SK-N-SH (cell line): ENCODE measurements around the gene TSPAN7. TPM values are rescaled to one million over a fixed set of nuclear protein-coding genes. Genes with fewer than 3 reads are reported as not detected.

ENCODE experiments used
- CTCF ChIA-PET: fragments of 300-600, 350-600 bp; formaldehyde crosslinking; extraction: SDS; loops from one replicate; lab custom pipeline; 2021; lab: Yijun Ruan, JAX
- POLR2A ChIA-PET: fragments of 350-600 bp; sonication (Branson Sonifier 250); formaldehyde crosslinking; extraction: SDS; loops from one replicate; lab custom pipeline; 2020; ENCODE audit warnings: antibody characterized with exemption, inconsistent platforms; lab: Yijun Ruan, JAX
- DNase-seq: peaks from one replicate; pipeline ENCODE4 v3.0.0; 2012
- H2AFZ ChIP-seq: fragments of 200-600 bp; sonication (generic); 2 replicates; pipeline ENCODE4 v1.8.1; 2016; ENCODE audit warnings: antibody characterized with exemption, mild to moderate bottlenecking, low read depth
- H3F3A ChIP-seq: fragments of 200-600 bp; sonication (generic); replicated peaks from 2 replicates; pipeline ENCODE3; 2016; ENCODE audit warnings: antibody characterized with exemption, mild to moderate bottlenecking; ENCODE audit not compliant: insufficient read depth
- H3K27ac ChIP-seq, 2 experiments: fragments of 200-500 bp in 1 of 2; fragments of 200-600 bp in 1 of 2; sonication (Bioruptor generic) in 1 of 2; sonication (generic), shearing (Covaris generic) in 1 of 2; 2 replicates each; pipeline versions ENCODE4 v1.5.1 to v1.6.1; 2014 to 2016; ENCODE audit warnings: low read depth in 2 of 2, inconsistent platforms in 1 of 2, low read length in 1 of 2, mild to moderate bottlenecking in 1 of 2, mixed read lengths in 1 of 2
- H3K27me3 ChIP-seq: fragments of 200-600 bp; sonication (generic), shearing (Covaris generic); 2 replicates; pipeline ENCODE4 v1.6.1; 2016; ENCODE audit warnings: mixed run types; ENCODE audit not compliant: insufficient read depth
- H3K36me3 ChIP-seq, 2 experiments: fragments of 200-500 bp in 1 of 2; fragments of 200-600 bp in 1 of 2; sonication (Bioruptor generic) in 1 of 2; sonication (generic) in 1 of 2; replicated peaks in 1 of 2; 2 replicates each; pipeline versions ENCODE3 to v1.5.1; 2014 to 2016; ENCODE audit warnings: low read length in 1 of 2, mild to moderate bottlenecking in 1 of 2; ENCODE audit not compliant: insufficient read depth in 2 of 2, control insufficient read depth in 1 of 2
- H3K4me1 ChIP-seq, 2 experiments: fragments of 200-500 bp in 1 of 2; fragments of 200-600 bp in 1 of 2; sonication (Bioruptor generic) in 1 of 2; sonication (generic), shearing (Covaris generic) in 1 of 2; 2 replicates each; pipeline versions ENCODE4 v1.5.1 to v1.6.1; 2014 to 2016; ENCODE audit warnings: low read depth in 1 of 2, low read length in 1 of 2, mixed run types in 1 of 2; ENCODE audit not compliant: insufficient read depth in 2 of 2, control insufficient read depth in 1 of 2
- H3K4me2 ChIP-seq: fragments of 200-600 bp; sonication (generic), shearing (Covaris generic); 2 replicates; pipeline ENCODE4 v1.6.1; 2017; ENCODE audit warnings: mixed run types
- H3K4me3 ChIP-seq, 2 experiments: fragments of 200-500 bp in 1 of 2; fragments of 200-600 bp in 1 of 2; sonication (Bioruptor generic) in 1 of 2; sonication (generic), shearing (Covaris generic) in 1 of 2; 2 replicates each; pipeline versions ENCODE4 v1.5.1 to v1.8.1; 2014 to 2016; ENCODE audit warnings: low read depth in 2 of 2, inconsistent platforms in 1 of 2, low read length in 1 of 2, mild to moderate bottlenecking in 1 of 2, mixed read lengths in 1 of 2, moderate library complexity in 1 of 2
- H3K79me2 ChIP-seq: fragments of 200-600 bp; sonication (generic); 2 replicates; pipeline ENCODE4 v1.8.1; 2017; ENCODE audit warnings: mild to moderate bottlenecking; ENCODE audit not compliant: insufficient read depth
- H3K9ac ChIP-seq: fragments of 200-600 bp; sonication (generic); 2 replicates; pipeline ENCODE4 v1.6.1; 2017; ENCODE audit warnings: mixed run types
- H3K9me2 ChIP-seq: fragments of 200-600 bp; sonication (generic); 2 replicates; pipeline ENCODE4 v1.6.1; 2017; ENCODE audit warnings: mixed run types
- H3K9me3 ChIP-seq: fragments of 200-600 bp; sonication (generic); 2 replicates; pipeline ENCODE4 v1.6.1; 2017; ENCODE audit warnings: mixed run types, mild to moderate bottlenecking, moderate library complexity
- H4K20me1 ChIP-seq: fragments of 200-600 bp; sonication (generic); 2 replicates; pipeline ENCODE4 v1.6.1; 2017; ENCODE audit warnings: mild to moderate bottlenecking, mixed run types; ENCODE audit not compliant: insufficient read depth
- ELF1 ChIP-seq: IDR thresholded peaks from 2 replicates; pipeline ENCODE4 v1.4.0; 2012
- EZH2phosphoT487 ChIP-seq: fragments of 200-600 bp; sonication (generic); IDR thresholded peaks from 2 replicates; pipeline ENCODE4 v1.6.1; 2017; ENCODE audit warnings: low read depth, mixed run types, mild to moderate bottlenecking, antibody characterized with exemption, moderate library complexity, borderline replicate concordance
- FOXJ3 ChIP-seq: sonication (generic); formaldehyde crosslinking; IDR thresholded peaks from 2 replicates; pipeline ENCODE4 v1.5.1; 2020; ENCODE audit warnings: mild to moderate bottlenecking, missing genetic modification reagents
- GABPA ChIP-seq: IDR thresholded peaks from 2 replicates; pipeline ENCODE4 v1.4.0; 2012; ENCODE audit warnings: low read depth, mild to moderate bottlenecking
- MAX ChIP-seq: IDR thresholded peaks from 2 replicates; pipeline ENCODE4 v1.4.0; 2012; ENCODE audit warnings: low read depth
- NFIC ChIP-seq: IDR thresholded peaks from 2 replicates; pipeline ENCODE4 v1.4.0; 2012; ENCODE audit warnings: borderline replicate concordance
- PBX3 ChIP-seq: IDR thresholded peaks from 2 replicates; pipeline ENCODE4; 2012
- POLR2AphosphoS5 ChIP-seq: IDR thresholded peaks from 2 replicates; pipeline ENCODE4 v1.6.1; 2012; ENCODE audit warnings: low read depth, low read length
- REST ChIP-seq: IDR thresholded peaks from 2 replicates; pipeline ENCODE4 v1.6.1; 2012; ENCODE audit warnings: mild to moderate bottlenecking, low read depth, low read length, moderate library complexity
- RFX5 ChIP-seq: IDR thresholded peaks from 2 replicates; pipeline ENCODE4 v1.6.1; 2012; ENCODE audit warnings: mild to moderate bottlenecking, improper control_type of control experiment, low read length
- RXRA ChIP-seq: IDR thresholded peaks from 2 replicates; pipeline ENCODE4 v1.4.0; 2012; ENCODE audit warnings: low read depth, mild to moderate bottlenecking, borderline replicate concordance
- SMC3 ChIP-seq: IDR thresholded peaks from 2 replicates; pipeline ENCODE4 v1.6.1; 2012; ENCODE audit warnings: low read depth, low read length, improper control_type of control experiment
- TAF1 ChIP-seq: IDR thresholded peaks from 2 replicates; pipeline ENCODE4 v1.6.1; 2012; ENCODE audit warnings: low read depth, mild to moderate bottlenecking, low read length, moderate library complexity, borderline replicate concordance
- USF2 ChIP-seq: fragments of 150-350 bp; IDR thresholded peaks from 2 replicates; pipeline ENCODE4 v1.6.1; 2017; ENCODE audit warnings: antibody characterized with exemption, low read length, low read depth, borderline replicate concordance
- ZBTB33 ChIP-seq: IDR thresholded peaks from 2 replicates; pipeline ENCODE4 v1.4.0; 2012; ENCODE audit warnings: low read depth, borderline replicate concordance
- WGBS: methylation state at CpG from one replicate; pipeline ENCODE4 v1.1.6; 2017; ENCODE audit warnings: low lambda C conversion rate; 5-methylcytosine and 5-hydroxymethylcytosine counted together
- polyA plus RNA-seq, 3 experiments: library from polyadenylated mRNA; depleted of rRNA; stranded (reverse); fragments of >200 nt; gene quantifications; 2 replicates each; pipeline ENCODE4 v1.2.3, GENCODE V29; 2012

Gene TSPAN7
- polyA plus RNA-seq, 1 of the 3 experiments (the other 2 are of a cell fraction), result 0.39 TPM

- no peak for TF ChIP-seq RXRA
- no peak for TF ChIP-seq GABPA
- TF ChIP-seq FOXJ3 (CRISPR knock-in tag), result no peak
- TF ChIP-seq PBX3, result no peak
- TF ChIP-seq MAX, result no peak
- no peak for TF ChIP-seq REST
- no peak for TF ChIP-seq RFX5
- no peak for TF ChIP-seq ZBTB33
- TF ChIP-seq NFIC, result no peak
- no peak for TF ChIP-seq SMC3
- no peak for TF ChIP-seq EZH2phosphoT487
- no peak for TF ChIP-seq ELF1
- no peak for TF ChIP-seq POLR2AphosphoS5
- TF ChIP-seq TAF1, result no peak
- no peak for TF ChIP-seq USF2
- no peaks in the 10 kb centered on the region; the same call in 1 of the 2 replicates for H3K27me3 ChIP-seq
- H3K36me3 ChIP-seq, result no peaks in the 10 kb centered on the region
- no peak for DNase-seq
- H3K4me2 ChIP-seq, result no peak overlapping the region
- CTCF ChIA-PET, result no interaction called here
- no peaks in the 10 kb centered on the region for H3K79me2 ChIP-seq
- H3F3A ChIP-seq, result no peaks in the 10 kb centered on the region
- no peaks in the 10 kb centered on the region for H4K20me1 ChIP-seq
- no peak overlapping the region for H3K27ac ChIP-seq
- 12% methylated on average over 5 of the region's 5 CpGs for WGBS
- H3K4me1 ChIP-seq, result no peaks in the 10 kb centered on the region
- H3K4me3 ChIP-seq, result no peak overlapping the region
- no peak overlapping the region for H2AFZ ChIP-seq
- POLR2A ChIA-PET, result no interaction called here
- no peaks in the 10 kb centered on the region for H3K9me2 ChIP-seq
- no peaks in the 10 kb centered on the region for H3K9me3 ChIP-seq
- no peak overlapping the region for H3K9ac ChIP-seq
Observed at GRCh38 chrX:38661561-38661960, 100.2 kb downstream of the TSPAN7 start.
